Right lobe of liver (tissue), 6 donors: ENCODE results near the gene SINHCAF. TPM values are rescaled to one million over a fixed set of nuclear protein-coding genes. Genes with fewer than 3 reads are reported as not detected.
"Not testable (repeated sequence)": the region's sequence is repeated elsewhere in the genome, so short reads cannot be mapped to it uniquely, and the experiment has no call there.

Source experiments
- ATAC-seq, 4 donors: fragments of 200-7000 bp; cut with Tn5 transposase; one replicate each; pipeline ENCODE4 v1.9.1; 2020; ENCODE audit warnings: mild to moderate bottlenecking in 4 of 4, moderate library complexity in 4 of 4
- DNase-seq, 3 donors: peaks; one replicate each; pipeline ENCODE4 v3.0.0-alpha.2; 2020
- H3K27ac ChIP-seq, 3 donors: fragments of 200-600 bp; one replicate each; pipeline ENCODE4 v1.8.0; 2022
- H3K27me3 ChIP-seq, 2 donors: fragments of 200-600 bp; one replicate each; pipeline ENCODE4 v1.8.0; 2022
- H3K36me3 ChIP-seq, 4 donors: fragments of 200-600 bp; sonication (generic) in 1 of 4; one replicate each; pipeline versions ENCODE4 v1.5.1 to v1.8.0; 2017 to 2022; ENCODE audit warnings: control low read depth in 1 of 4
- H3K4me1 ChIP-seq, 4 donors: fragments of 200-600 bp; sonication (generic) in 1 of 4; one replicate each; pipeline versions ENCODE4 v1.5.1 to v1.8.0; 2017 to 2022; ENCODE audit warnings: control low read depth in 1 of 4
- H3K4me3 ChIP-seq, 3 donors: fragments of 200-600 bp; one replicate each; pipeline ENCODE4 v1.8.0; 2022
- H3K9me3 ChIP-seq, 4 donors: fragments of 200-600 bp; sonication (generic) in 1 of 4; one replicate each; pipeline versions ENCODE4 v1.5.1 to v1.8.0; 2017 to 2022; ENCODE audit warnings: control low read depth in 1 of 4
- CTCF ChIP-seq, 4 donors: fragments of 200-600 bp in 3 of 4; fragments of 450-650 bp in 1 of 4; IDR thresholded peaks; one replicate each; pipeline versions ENCODE4 v1.5.1 to v1.8.0; 2016 to 2022; ENCODE audit warnings: antibody characterized with exemption in 4 of 4, mild to moderate bottlenecking in 2 of 4
- POLR2A ChIP-seq: fragments of 450-650 bp; IDR thresholded peaks from one replicate; pipeline ENCODE4 v1.6.1; 2017; ENCODE audit warnings: antibody characterized with exemption, mild to moderate bottlenecking
- WGBS: methylation state at CpG from one replicate; pipeline ENCODE4 v1.1.6; 2018; ENCODE audit warnings: low coverage, low lambda C conversion rate; ENCODE audit not compliant: insufficient coverage; ENCODE audit errors: missing lambda C conversion rate; 5-methylcytosine and 5-hydroxymethylcytosine counted together
- intact Hi-C, 2 donors: fragments of 100-400 bp; cut with DNase I; formaldehyde crosslinking; loops; one replicate each; pipeline versions ENCODE4 v1.11.2 to v1.14.1; 2022
- total RNA-seq, 6 experiments: library from RNA; depleted of rRNA in 2 of 6; stranded (reverse); fragments of >200 nt in 2 of 6; fragmentation: NEBNext Ultra II Directional in 3 of 6; extraction: Animal tissue kit (Norgen Biotek cat#: 25700) in 3 of 6; gene quantifications; one replicate each; pipeline versions ENCODE4 v1.1.0 to v1.2.4, GENCODE V29; 2016 to 2023
- donor health status: DM: no; HTN: yes; CAD: no.
- donor health status: DM: no; HTN: no; CAD: no.
- donor health status: DM: no; HTN: no; CAD: no.
- donor health status: DM: no; HTN: yes; CAD: no.
- donor health status: DM: no; HTN: yes; CAD: no.

SINHCAF gene
- total RNA-seq, 6 experiments from 2014 or later, result 1.6 to 21.9 (median 8.2) TPM

- H3K4me3 ChIP-seq, result no peak overlapping the region
- TF ChIP-seq POLR2A, result no peak
- peak; percentile 70 to 80 (median 70) for TF ChIP-seq CTCF (IDR thresholded peaks at IDR 0.05)
- H3K27ac ChIP-seq, result no peak overlapping the region
- no peaks in the 10 kb centered on the region for H3K36me3 ChIP-seq
- no peaks in the 10 kb centered on the region for H3K27me3 ChIP-seq
- 16% methylated on average over 11 of the region's 11 CpGs for WGBS
- ATAC-seq (peak; percentile 86 to 92 (median 89)), DNase-seq (peak in 2 of 3 donors; percentile 54 to 76)
- no peaks in the 10 kb centered on the region for H3K9me3 ChIP-seq
- intact Hi-C loops, result loop anchor here in 1 of 2 donors (10.0 kb wide), 1 partner anchor 384 kb away; no protein-coding TSS in a partner anchor
- H3K4me1 ChIP-seq, result no peaks in the 10 kb centered on the region
Measured at GRCh38 chr12:31238764-31239387, 87.1 kb downstream of the SINHCAF start.

DNA sequence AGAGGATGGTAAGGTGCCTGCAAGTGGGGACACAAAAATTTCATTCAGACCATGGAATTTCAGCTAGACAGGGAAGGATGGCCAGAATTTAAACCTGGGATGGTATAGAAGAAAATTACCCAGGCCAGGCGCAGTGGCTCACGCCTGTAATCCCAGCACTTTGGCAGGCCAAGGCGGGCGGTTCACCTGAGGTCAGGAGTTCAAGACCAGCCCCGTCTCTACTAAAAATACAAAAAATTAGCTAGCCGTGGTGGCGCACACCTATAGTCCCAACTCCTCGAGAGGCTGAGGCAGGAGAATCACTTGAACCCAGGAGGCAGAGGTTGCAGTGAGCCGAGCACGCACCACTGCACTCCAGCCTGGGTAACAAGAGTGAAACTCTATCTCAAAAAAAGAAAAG lies 87.6 kb downstream of the SINHCAF start:
- WGBS, result no CpG with 5 or more reads among the region's 10 CpGs
- not testable (repeated sequence) for H3K27ac ChIP-seq, H3K4me1 ChIP-seq, H3K27me3 ChIP-seq, H3K4me3 ChIP-seq, H3K9me3 ChIP-seq, H3K36me3 ChIP-seq, DNase-seq
- ATAC-seq, result peak in 1 of 4 donors; percentile 3
- intact Hi-C loops, result loop anchor here in 1 of 2 donors (10.0 kb wide), 1 partner anchor 384 kb away; no protein-coding TSS in a partner anchor

- Histone ChIP-seq H3K4me3 (no peak overlapping the region), H3K9me3 (no peaks in the 10 kb centered on the region), H3K27me3 (no peaks in the 10 kb centered on the region), H3K36me3 (no peaks in the 10 kb centered on the region), H3K4me1 (no peaks in the 10 kb centered on the region), H3K27ac (no peak overlapping the region)
- DNase-seq (no peak), ATAC-seq (no peak)
- WGBS, result 80% methylated on average over 3 of the region's 11 CpGs
- intact Hi-C loops, result loop anchor here in 1 of 2 donors (10.0 kb wide), 1 partner anchor 382 kb away; no protein-coding TSS in a partner anchor
- TF ChIP-seq CTCF (IDR thresholded peaks at IDR 0.05) (no peak), POLR2A (no peak)
Measured at GRCh38 chr12:31236998-31237637, 88.8 kb downstream of the SINHCAF start.

- intact Hi-C loops, result loop anchor here in 1 of 2 donors (10.0 kb wide), 1 partner anchor 381 kb away; no protein-coding TSS in a partner anchor
Measured at GRCh38 chr12:31235868-31236395, 90.0 kb downstream of the SINHCAF start.

More at GRCh38 chr12:31235868-31236395, 90.0 kb downstream of the SINHCAF start:
- Histone ChIP-seq H3K27me3 (no peaks in the 10 kb centered on the region), H3K4me1 (no peaks in the 10 kb centered on the region), H3K36me3 (no peaks in the 10 kb centered on the region), H3K9me3 (no peaks in the 10 kb centered on the region), H3K27ac (no peak overlapping the region), H3K4me3 (no peak overlapping the region)
- ATAC-seq (no peak), DNase-seq (no peak)
- 65% methylated on average over 9 of the region's 9 CpGs for WGBS
- TF ChIP-seq CTCF (IDR thresholded peaks at IDR 0.05) (no peak), POLR2A (no peak)
